ENCODE data around the gene MOV10. TPM values are rescaled to one million over a fixed set of nuclear protein-coding genes. Genes with fewer than 3 reads are reported as not detected.

The MOV10 gene
- total and polyA plus RNA-seq, 10 of the 15 experiments (the other 5 are each of a cell fraction or from before 2014, with no cell fraction given): 21.0 to 80.3 (median 49.8) TPM

DNA sequence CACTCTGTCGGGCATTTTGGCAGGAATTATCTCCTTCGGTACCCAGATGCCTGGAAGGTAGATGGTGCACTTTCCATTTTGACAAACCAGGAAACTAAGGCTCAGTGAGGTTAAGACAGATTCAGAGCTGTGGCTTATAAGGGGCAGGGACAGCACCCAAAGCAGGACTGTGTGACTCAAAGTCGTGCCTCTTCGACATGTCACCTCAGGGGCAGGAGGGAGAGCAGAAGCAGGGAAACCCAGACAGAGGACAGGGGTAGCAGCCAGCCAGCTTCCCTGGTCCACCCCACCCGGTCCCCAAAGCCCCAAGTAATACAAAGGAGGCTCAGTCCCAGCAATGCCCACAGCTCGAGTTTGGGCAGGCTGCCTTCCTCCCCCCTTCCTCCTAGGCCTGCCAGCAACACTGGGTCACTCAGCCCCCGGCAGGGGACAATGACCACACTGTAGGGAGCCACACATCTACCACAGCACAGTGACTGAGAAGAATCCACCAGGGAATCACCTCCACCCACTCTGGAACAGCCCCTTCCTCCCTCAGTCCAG lies 30.0 kb downstream of the MOV10 start:
- Histone ChIP-seq H4K20me1 (ENCODE audit: control insufficient read depth, insufficient read depth) (no peaks in the 10 kb centered on the region), H3K79me2 (ENCODE audit: control insufficient read depth, insufficient read depth, low read length) (peaks cover 33% of the 10 kb centered on the region), H3K9ac (ENCODE audit: control insufficient read depth, insufficient read depth, low read length) (peak overlapping the region; percentile 52), H3K4me2 (ENCODE audit: control insufficient read depth, insufficient read depth) (peak overlapping the region; percentile 96), H3K4me3 (peak overlapping the region; percentile 68), H3K4me1 (ENCODE audit: control insufficient read depth, insufficient read depth, low read length) (peaks cover 37% of the 10 kb centered on the region), H3K27me3 (replicated peaks in 1 of 2; ENCODE audit: control insufficient read depth in 2 of 2, insufficient read depth in 2 of 2, low read length in 1 of 2) (no peaks in the 10 kb centered on the region), H3K9me3 (replicated peaks; ENCODE audit: control insufficient read depth, insufficient read depth, low read length) (no peaks in the 10 kb centered on the region), H3K27ac (ENCODE audit: control insufficient read depth, insufficient read depth) (peak overlapping the region; percentile 81), H2AFZ (ENCODE audit: control insufficient read depth, low read depth, low read length) (peak overlapping the region; percentile 57), H3K36me3 (ENCODE audit: control insufficient read depth in 2 of 2, insufficient read depth in 2 of 2, low read length in 1 of 2) (peaks cover 0 to 14% of the 10 kb centered on the region in 2 experiments; a peak in 3 of 4 replicates)
- ChIA-PET SMC1A (ENCODE audit: uncharacterized antibody, unreplicated experiment) (interaction anchor here (0.5 to 4.0 kb wide), 20 partner anchors 11 to 313 kb away, joined by 3 to 28 read pairs (median 4); partner anchors contain the start of genes MOV10, PPM1J and ST7L), RAD21 (ENCODE audit: unreplicated experiment) (interaction anchor here (0.6 to 4.1 kb wide), 14 partner anchors 11 to 313 kb away, joined by 3 to 42 read pairs (median 8); partner anchors contain the start of genes CTTNBP2NL, MOV10, PPM1J and ST7L), POLR2A (interaction anchor here (0.5 to 3.6 kb wide), 16 partner anchors 9 to 1112 kb away, joined by 3 to 26 read pairs (median 6); partner anchors contain the start of genes CAPZA1, MOV10, PPM1J and ST7L), CTCF (interaction anchor here (0.5 to 5.6 kb wide), 11 partner anchors 11 to 369 kb away, joined by 3 to 48 read pairs (median 3); partner anchors contain the start of genes LRIG2, MOV10 and PPM1J)
- ATAC-seq: peak; percentile 6
- in situ Hi-C loops (cut with MboI) (no loop called here), intact Hi-C loops (cut with micrococcal nuclease; ENCODE audit: unreplicated experiment) (no loop called here)
- no peak for FAIRE-seq
- 16% methylated on average over 7 of the region's 7 CpGs for WGBS (ENCODE audit: insufficient coverage, insufficient replicate concordance, low lambda C conversion rate, missing lambda C conversion rate)
- no TSS peak for BruUV-seq (replicated peaks)
- no peak for DNase-seq (ENCODE audit: low read depth, low spot score)
- TF ChIP-seq CHD4 (IDR thresholded peaks at IDR 0.05) (no peak), GATAD2B (conservative IDR thresholded peaks at IDR 0.05; ENCODE audit: low read depth) (0 out of 2 replicates have a peak, but pooled peaks have one; percentile 10), NBN (IDR thresholded peaks at IDR 0.05) (no peak), PRDM15 (CRISPR knock-in tag; IDR thresholded peaks at IDR 0.05) (no peak), SMC3 (IDR thresholded peaks at IDR 0.05; ENCODE audit: borderline replicate concordance, low read length) (no peak), NR2C1 (IDR thresholded peaks at IDR 0.05) (no peak), PAX5 (IDR thresholded peaks at IDR 0.05; ENCODE audit: borderline replicate concordance, low read depth, low read length) (peak; percentile 3; the same call in 1 of the 2 replicates), BCL3 (IDR thresholded peaks at IDR 0.05; ENCODE audit: borderline replicate concordance, insufficient read depth, low read depth, low read length, poor library complexity, severe bottlenecking) (no peak), FOXM1 (IDR thresholded peaks at IDR 0.05; ENCODE audit: low read depth, low read length) (no peak), RAD21 (IDR thresholded peaks at IDR 0.05; ENCODE audit: insufficient read depth, low read depth, low read length) (no peak), TARDBP (IDR thresholded peaks at IDR 0.05; ENCODE audit: borderline replicate concordance) (0 out of 2 replicates have a peak, but pooled peaks have one; percentile 35), MEF2A (IDR thresholded peaks at IDR 0.05; ENCODE audit: insufficient read depth, low read depth, low read length) (no peak), NR2F1 (conservative IDR thresholded peaks at IDR 0.05) (no peak), EGR1 (IDR thresholded peaks at IDR 0.05; ENCODE audit: borderline replicate concordance in 1 of 2, low read depth in 2 of 2, low read length in 2 of 2) (no peak), CREM (IDR thresholded peaks at IDR 0.05; ENCODE audit: low read depth) (no peak)
- TF ChIP-seq, protein P1, sequence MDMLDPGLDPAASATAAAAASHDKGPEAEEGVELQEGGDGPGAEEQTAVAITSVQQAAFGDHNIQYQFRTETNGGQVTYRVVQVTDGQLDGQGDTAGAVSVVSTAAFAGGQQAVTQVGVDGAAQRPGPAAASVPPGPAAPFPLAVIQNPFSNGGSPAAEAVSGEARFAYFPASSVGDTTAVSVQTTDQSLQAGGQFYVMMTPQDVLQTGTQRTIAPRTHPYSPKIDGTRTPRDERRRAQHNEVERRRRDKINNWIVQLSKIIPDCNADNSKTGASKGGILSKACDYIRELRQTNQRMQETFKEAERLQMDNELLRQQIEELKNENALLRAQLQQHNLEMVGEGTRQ (IDR thresholded peaks at IDR 0.05; ENCODE audit: borderline replicate concordance, low read depth, low read length): no peak

Data from GM12878 (cell line).